GM19240 (cell line): ENCODE measurements around the gene SREBF1.

Experiments used
- DNase-seq: peaks from one replicate; pipeline ENCODE4 v3.0.0; 2011; ENCODE audit warnings: low spot score; ENCODE audit not compliant: insufficient read length

SREBF1 gene

DNA sequence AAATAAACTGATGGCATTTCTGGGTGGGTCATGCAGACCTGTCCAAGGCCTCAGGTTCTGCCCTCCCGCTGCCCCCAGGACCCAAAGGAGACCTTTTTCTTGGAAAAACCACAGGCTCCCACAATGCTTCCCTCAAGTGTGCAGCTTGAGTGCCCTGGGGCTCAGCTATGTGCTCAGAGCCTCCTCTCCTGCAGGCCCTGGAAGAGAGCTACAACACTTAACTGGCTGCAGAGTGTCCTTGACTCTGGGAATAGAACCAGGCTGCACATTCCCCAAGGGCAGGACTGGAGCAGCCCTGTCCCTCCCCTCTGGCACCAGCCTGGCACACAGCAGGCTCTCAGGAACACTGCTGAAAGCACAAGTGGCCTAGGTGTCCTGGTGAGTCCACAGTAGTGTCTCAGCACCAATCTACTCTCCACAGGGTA lies 4.8 kb upstream of the SREBF1 start:
- DNase-seq, result no peak

DNA sequence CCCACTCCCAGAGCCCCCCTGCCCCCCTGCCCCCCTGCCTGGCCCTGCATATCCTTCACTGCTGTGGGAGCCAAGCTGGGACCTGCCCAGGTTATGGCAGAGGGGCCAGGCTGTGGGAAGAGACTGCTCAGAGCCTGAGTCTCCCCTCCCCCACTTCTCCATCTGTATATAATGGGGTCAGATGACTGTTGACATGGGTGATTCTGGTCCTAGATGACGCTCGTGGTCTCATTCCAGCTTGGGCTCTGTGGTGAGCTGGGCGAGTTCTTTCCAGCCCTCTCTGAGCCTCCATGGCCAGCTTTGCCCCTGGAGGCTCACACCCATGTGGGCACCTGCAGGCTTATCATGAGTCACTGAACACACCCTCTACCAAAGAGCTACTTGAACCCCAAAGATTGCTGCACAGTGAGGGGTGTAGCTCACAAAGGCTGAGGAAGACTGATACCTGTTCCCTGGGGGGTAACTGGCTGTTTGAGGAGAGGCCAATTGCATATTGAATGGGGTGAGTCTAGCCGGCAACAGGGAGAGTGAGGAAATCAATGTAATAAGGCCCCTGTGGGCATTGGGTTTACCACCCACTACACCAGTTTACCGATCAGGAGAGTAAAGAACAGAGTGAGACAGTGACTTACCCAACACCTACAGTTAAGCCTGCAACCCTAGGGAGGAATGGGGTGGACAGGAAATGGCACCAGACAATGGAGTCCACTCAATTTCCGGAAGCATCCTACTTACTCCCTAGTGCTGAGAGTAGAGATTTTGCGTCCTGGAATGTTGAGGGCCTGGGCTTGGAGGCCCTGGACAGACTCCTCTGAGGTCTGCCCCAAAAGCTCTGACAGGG lies 4.2 kb upstream of the SREBF1 start:
- no peak for DNase-seq

DNA sequence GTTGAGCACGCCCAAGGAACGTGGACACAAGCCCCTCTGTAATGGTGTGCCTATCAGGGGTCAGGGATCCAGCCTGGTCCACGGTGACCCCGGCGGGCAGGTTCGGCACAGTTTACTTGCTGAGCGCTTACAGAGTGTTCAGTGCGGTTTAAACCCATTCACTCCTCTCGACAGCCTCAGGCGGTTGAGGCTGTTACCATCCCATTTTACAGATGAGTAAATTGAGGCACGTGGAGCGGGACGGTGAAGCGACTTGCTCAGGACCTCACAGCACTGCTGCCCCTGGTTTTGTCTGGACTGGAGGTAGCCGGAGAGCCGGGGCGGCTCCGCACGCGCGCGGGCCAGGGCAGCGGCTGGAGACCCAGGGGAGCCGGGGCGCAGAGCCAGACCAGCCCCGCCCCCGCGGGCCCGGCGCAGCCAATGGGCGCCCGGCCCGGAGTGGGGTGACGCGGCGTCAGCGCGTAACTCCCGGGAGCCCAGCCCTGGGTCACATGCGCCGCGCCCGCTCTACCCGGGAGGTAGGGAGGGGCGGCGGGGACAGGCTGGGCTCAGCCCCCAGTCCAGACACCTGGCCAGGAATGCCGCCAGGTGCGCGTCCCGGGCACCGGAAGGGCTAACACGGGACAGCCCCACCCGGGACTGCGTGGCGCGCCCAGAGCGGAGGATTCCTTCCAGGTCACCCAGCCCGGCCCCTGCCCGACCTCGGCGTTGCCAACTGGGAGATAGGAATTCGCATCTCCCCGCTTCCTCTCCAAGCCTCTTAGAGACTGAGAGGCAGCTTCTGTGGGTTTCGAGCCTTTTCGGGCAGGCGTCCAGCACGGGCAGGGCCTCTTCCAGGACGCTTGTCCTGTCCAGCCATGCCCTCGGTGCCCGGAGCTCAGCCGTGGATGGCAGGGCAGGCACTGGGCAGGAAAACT lies 3.3 kb upstream of the SREBF1 start:
- DNase-seq, result peak; percentile 95

DNA sequence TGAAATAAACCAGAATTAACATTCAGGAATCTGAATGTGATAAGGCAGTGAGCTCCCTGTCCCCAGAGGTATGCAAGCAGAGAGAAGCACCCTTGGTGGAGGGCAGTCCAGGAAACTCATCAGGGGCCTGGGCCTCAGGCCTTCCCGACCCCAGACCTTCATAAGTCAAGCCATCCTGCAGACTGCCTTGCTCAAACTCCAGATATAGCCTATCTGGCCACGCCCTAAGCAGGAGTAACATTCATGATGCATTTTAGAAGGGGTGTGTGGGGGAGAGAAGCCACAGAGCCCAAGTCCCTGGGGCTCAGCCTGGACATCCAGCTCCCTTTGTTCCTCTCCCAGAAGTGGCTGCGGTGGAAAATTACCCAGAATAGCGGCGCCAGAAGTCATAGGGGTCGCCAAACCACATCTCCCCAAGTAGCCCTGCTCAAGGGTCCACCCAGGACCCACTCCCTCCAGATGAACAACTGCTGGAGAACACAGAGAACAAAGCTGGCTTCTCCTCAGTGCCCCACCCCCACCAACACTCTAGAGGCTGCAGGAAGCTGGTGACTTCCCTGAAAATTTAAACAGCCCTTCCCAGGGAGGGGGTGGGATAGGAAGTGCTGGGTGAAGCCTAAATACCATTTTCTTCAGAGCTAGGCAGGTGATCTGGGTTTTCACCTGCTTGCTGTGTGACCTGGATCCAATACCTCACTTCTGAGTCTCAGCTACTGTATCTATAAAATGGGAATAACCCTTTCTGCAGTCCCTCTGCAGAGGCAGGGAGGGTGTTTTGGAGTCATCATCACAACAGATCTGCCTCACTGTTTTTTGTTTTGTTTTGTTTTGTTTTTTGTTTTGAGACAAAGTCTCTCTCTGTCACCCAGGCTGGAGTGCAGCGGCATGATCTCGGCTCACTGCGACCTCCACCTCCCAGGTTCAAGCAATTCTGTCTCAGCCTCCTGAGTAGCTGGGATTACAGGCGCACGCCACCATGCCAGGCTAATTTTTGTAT lies 1.5 kb upstream of the SREBF1 start:
- DNase-seq, result no peak

DNA sequence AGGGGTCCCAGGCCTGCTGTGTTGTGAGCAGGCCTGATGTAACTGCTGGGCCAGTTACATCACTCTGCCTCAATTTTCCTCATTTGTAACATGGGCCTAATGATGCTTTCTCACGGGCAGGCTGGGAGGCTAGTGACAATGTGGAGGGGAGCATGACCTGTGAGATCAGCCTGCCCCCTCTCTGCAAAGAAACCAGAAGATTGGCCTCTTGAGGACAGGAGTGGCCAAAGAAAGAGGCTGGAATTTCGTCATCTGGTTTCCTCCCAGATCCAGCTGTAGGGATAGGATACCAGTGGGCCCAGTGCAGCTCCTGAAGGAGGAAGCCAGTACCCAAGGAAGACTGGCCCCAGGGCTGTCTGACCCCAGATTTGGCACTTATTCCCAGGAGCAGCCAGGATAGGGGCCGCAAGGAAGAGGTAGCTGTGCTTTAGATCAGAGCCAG lies 615 bp upstream of the SREBF1 start:
- DNase-seq, result no peak

DNA sequence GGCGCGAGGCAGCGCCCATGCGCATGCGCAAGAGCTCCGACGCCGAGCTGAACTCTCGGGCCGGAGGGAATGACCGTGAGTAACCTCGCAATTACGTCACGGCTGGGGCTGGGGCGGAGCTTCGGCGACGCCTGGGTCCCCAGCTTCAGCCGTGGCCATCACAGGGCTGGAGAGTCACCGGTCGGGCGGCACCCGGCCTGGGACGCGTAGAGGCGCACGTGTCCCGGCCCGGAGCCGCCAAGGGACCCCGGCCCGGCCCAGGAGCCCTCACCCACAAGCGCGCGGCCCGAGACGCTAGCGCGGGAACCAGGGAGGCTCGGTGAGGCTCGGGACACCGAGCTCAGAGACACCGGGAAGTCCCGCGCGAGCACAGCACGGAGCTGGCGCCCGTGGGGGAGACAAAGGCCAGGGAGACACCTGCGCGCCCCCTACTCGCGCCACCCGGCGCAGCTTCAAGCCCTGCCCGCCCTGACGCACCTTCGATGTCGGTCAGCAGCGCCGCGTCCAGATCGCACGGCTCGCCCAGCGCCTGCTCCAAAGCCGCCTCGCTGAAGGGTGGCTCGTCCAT lies 452 bp downstream of the SREBF1 start:
- peak; percentile 97 for DNase-seq

DNA sequence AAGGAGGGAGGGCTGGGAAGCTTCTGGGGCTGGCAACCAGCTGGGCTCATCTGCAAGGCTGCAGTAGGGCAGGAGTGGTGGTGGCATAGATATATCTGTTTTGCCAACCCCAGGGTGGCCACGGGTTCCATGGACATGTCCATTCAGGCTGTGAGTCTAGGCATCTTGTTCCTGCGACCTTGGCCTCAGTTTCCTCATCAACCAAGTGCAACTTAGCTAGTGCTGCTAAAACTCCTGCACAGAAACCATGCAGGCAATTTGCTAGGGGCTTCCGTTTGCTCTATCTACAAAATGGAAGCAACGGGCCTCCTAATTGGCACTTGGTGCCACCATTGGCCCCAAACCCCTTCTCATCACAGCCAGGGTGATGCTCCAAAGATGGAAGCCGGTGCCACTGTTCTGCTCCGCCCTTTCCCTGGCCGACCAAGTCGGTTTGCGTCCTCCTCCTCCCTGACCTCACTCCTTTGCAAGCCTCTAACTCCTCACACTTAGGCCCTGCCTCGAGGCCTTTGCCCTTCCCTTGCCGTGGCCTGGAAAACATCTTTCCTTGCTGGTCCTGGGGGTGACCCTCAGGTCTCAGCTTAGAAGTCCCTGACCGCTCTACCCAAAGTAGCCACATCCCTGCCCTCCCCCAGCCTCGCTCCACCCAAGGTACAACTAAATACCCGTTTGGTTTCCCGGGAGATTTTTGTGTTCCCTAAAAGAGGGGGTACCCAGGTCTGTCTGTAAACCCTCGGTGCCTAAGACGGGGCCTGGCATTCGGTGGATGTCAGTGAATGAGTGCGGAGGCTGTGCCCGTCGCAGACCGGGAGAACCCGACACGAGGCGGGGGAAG lies 1.2 kb downstream of the SREBF1 start:
- no peak for DNase-seq

DNA sequence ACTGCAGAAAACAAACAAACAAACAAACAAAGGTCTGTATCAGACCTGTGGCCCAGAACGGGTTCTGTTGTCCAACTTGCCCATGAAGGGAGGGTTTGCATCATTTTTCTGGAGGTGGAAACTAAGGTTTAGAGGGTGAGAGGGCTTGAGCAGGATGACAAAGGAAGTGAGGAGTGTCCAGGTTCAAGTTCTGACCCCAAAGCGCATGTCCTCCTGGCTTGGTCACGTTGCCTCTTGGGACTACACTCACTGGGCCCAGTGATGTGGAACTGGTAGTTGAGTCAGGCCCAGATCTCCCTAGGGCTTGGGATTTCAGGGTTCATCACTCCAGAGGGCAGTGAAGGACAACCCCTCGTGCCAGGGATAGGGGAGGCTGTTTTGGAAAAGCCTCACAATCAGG lies 1.8 kb downstream of the SREBF1 start:
- no peak for DNase-seq

DNA sequence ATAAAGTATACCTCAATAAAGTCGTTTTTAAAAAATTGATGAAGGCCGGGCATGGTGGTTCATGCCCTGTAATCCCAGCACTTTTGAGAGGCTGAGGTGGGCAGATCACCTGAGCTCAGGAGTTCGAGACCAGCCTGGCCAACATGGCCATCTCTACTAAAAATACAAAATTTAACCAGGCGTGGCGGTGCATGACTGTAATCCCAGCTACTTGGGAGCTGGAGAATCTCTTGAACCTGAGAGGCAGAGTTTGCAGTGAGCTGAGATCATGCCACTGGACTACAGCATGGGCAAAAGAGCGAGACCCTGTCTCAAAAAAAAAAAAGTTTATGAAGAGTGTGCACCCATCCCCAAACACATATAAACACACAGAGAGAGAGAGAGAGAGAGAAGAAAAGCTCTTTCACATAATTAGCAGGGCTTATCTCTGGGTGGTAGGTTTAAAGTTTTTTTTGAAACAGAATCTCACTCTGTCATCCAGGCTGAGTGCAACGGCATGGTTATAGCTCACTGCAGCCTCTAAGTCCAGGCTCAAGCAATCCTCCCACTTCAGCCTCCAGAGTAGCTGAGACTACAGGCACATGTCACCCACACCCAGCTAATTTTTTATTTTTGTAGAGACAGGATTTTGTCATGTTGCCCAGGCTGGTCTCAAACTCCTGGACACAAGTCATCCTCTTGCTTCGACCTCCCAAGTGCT lies 3.0 kb downstream of the SREBF1 start:
- no peak for DNase-seq

DNA sequence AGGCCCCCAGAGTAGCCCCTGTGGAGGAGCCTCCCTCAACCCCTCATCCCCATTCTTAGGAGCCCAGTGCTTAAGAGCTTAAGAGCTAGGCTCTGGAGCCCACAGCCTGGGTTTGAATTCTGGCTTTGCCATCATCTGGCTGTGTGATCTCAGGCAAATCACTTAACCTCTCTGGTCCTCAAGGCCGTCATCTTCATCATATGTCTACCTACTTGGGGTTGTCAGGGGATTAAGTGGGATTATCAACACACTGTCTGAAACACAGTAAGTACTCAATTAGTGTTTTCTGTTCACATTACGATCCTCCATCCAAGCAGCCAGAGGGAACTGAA lies 4.8 kb downstream of the SREBF1 start:
- no peak for DNase-seq

DNA sequence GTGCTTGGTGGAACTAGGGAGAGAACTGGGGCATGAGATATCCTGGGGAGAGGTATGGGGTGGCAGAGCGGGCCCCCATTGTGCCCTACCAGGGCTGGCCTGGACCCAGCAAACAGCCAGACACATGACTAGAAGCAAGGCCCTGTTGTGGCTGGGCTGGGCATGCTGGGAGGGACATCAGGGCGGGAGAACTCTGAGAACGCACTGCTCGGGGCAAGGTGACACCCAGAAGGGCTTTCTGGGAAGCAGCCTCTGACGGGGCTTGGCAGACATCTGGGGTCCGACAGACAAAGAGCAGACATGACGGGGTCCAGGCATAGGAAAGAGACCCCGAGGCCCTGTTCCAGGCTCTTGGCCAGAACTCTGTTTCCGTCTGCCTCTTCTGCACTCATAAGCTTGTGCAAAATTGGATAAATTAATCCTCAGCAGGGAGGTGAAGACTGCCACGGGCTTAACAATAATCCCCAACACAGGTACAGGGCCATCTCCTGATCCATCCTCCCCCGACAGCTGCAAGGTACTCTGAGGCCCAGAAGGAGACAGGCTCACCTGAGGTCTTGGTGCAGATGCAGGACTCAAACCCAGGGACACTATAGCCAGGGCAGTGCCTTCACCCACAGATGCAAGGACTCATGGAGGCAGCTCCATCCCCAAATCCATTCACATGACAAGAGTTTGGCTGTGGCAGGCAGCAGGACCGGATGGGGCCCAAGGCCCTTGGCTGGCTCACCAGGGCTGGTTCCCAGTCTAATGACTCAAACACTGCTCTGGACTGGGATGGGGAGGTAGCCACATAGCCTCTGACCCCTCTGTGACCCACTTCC lies 5.4 kb downstream of the SREBF1 start:
- DNase-seq, result no peak

DNA sequence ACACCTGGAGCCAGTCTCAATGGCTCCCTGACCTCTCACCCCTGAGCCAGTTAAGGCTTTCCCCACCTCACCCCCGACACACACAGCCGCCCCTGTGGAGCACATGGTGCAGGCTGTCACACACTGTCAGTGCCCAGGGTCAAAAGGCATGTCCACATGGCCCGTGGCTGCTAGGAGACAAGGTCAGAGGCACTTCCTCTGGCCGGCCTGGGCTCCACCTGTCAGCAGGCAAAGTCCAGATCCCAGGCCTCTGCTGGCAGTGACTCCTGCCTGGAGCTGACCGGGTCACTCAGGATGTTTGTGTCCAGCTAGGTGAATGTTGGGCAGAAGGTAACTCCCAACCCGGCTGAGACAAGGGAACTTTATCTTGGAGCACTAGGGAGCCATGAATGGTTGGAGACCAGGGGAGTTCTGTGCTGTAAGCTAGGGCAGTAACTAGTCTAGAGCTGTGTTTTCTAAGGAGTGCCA lies 6.0 kb downstream of the SREBF1 start:
- no peak for DNase-seq

DNA sequence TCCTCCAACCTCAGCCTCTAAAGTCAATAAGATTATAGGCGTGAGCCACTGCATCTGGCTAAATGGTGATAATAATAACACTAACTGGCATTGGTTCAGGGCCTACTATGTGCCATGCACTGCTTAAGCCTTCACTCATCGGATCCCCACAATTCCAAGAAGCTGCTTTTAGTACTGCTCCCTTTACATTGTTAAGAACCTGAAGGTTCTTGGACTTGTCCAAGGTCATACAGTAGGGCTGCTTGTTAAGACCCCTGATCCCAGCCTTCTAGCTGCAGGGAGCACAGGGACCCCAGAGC lies 6.6 kb downstream of the SREBF1 start:
- DNase-seq, result no peak

DNA sequence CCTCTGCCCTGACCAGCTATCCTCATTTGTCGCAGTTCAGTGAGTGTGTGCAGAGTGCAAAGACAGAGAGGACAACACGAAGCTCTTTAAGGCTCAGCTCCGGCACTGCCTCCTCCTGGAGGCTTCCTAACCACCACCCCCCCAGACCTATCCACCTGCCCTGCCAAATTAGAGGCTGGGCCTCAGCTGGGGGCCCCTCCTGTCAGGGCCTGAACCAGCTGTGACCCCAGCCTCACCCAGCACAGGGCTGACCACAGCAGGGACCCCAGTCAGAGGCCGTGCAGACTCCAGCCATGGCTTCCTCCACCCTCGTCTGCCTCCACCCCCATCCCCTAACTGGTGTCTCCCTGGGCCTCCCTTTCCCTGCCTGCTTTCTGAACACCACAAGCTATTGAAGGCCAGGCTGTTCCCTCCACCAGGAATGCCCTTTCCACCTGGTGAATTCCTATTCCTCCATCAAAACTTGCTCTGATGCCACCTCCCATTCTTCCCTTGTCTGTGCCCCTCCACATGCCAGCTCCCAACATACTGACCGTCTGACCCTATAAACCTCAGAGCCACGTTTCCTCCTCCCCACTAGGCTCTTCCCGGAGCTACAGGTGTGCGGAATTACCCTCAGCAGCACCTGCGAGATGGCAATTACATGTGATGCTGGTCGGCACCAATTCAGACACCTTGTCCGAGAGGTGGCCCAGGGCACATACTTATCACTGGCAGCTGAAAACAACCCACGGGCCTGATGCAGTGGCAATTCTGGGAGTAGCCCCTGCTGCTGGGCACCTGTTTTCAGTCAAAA lies 8.8 kb downstream of the SREBF1 start:
- DNase-seq, result no peak

DNA sequence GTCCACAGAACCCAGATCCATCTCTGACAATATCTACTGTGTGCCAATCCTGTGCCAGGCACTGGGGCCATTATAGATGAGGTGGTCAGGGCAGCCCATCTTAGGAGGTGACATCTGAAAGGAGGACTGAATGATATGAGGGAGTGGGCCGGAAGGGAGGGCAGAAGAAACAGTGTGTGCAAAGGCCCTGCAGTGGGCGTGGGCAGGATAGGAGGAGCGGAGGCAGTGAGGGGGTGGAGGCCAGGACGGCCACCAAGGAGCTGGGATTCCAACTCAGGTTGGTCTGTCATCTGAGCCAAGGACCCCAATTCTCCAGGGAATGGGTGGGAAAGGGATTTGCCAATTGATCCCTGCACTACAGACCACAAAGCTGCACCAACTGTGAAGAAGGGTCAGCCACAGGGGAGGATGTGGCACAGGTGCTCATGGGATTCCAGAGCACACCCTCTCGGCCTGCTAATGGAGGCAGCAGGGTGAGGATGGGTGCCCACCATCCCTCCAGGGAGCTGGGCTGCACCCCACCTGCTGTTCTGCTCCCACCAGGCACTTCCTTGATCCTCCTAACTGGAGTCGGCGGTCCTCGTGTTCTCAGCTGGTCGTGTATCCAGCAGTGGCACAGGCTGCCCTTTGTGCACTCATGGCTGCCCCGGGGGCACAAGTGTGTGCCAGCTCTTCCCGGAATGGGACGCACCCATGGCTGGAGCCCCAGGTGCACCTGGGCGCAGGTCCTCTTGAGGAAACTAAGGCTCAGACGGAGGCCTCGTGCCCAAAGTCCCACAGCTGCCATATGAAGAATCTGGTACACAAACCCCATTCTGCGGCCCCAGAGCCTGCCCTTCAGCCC lies 9.6 kb downstream of the SREBF1 start:
- no peak for DNase-seq

DNA sequence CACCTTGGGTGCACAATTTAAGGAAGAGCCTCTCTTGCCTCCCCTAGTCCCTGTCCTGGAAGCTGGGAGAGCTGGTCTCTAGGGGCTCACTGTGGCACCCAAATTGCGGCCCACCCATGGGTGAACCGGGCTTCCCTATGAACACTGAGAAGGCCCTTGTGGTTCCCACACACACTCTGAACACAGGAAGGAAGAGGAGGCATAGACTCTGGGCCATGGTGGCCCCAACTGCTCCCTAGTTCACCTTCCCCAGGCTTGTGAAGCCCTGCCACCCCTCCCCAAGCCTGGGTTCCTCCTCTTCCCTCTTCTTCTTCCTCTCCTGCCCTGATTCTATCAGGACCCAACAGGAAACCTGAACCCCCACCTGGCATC lies 10.5 kb downstream of the SREBF1 start:
- no peak for DNase-seq
